MCF 10A (cell line): ENCODE data around the gene PRKAR1A. TPM values are rescaled to one million over a fixed set of nuclear protein-coding genes. Genes with fewer than 3 reads are reported as not detected.

Source experiments
- BruUV-seq: library from RNA; stranded (reverse); fragments of 400-500 nt; replicated peaks from 2 replicates; lab custom pipeline; 2021; lab: Mats Ljungman, UMichigan
- CTCF ChIA-PET: fragments of 300-600 bp; sonication (Branson Sonifier 250); formaldehyde crosslinking; extraction: SDS; loops from one replicate; lab custom pipeline; 2021; ENCODE audit warnings: antibody characterized with exemption, inconsistent platforms; lab: Yijun Ruan, JAX
- POLR2A ChIA-PET: fragments of 300-600, 350-650 bp; sonication (Branson Sonifier 250); formaldehyde crosslinking; extraction: SDS; loops from one replicate; lab custom pipeline; 2020; ENCODE audit warnings: antibody characterized with exemption, inconsistent platforms; lab: Yijun Ruan, JAX
- DNase-seq: peaks from one replicate; pipeline ENCODE4 v3.0.0-alpha.2; 2018; ENCODE audit not compliant: unreplicated experiment
- H3K27ac Mint-ChIP-seq: one replicate; pipeline ENCODE4 v1.8.0; 2022; ENCODE audit warnings: mild to moderate bottlenecking, low read depth, mixed read lengths; ENCODE audit not compliant: unreplicated experiment
- H3K27me3 Mint-ChIP-seq: one replicate; pipeline ENCODE4 v1.8.0; 2022; ENCODE audit warnings: mixed read lengths; ENCODE audit not compliant: insufficient read depth, unreplicated experiment
- H3K36me3 Mint-ChIP-seq: one replicate; pipeline ENCODE4 v1.8.0; 2022; ENCODE audit warnings: mild to moderate bottlenecking, moderate library complexity, mixed read lengths; ENCODE audit not compliant: insufficient read depth, unreplicated experiment
- H3K4me1 Mint-ChIP-seq: one replicate; pipeline ENCODE4 v1.8.0; 2022; ENCODE audit warnings: mixed read lengths; ENCODE audit not compliant: insufficient read depth, unreplicated experiment
- H3K4me3 Mint-ChIP-seq: one replicate; pipeline ENCODE4 v1.8.0; 2022; ENCODE audit warnings: mild to moderate bottlenecking, moderate library complexity, mixed read lengths; ENCODE audit not compliant: unreplicated experiment
- H3K9me3 Mint-ChIP-seq: one replicate; pipeline ENCODE4 v1.8.0; 2022; ENCODE audit warnings: mixed read lengths; ENCODE audit not compliant: unreplicated experiment
- CTCF ChIP-seq: fragments of 200-600 bp; IDR thresholded peaks from one replicate; pipeline ENCODE4 v1.8.0; 2022; ENCODE audit warnings: antibody characterized with exemption, mild to moderate bottlenecking; ENCODE audit not compliant: unreplicated experiment
- intact Hi-C: fragments of 100-400 bp; cut with micrococcal nuclease; formaldehyde crosslinking; loops from 2 replicates; pipeline ENCODE4 v1.14.1; 2022
- total RNA-seq: library from RNA; stranded (reverse); gene quantifications from 2 replicates; pipeline ENCODE4 v1.2.3, GENCODE V29; 2022

PRKAR1A gene
- total RNA-seq, 1 experiment from 2014 or later = 264 TPM

- no peaks in the 10 kb centered on the region for H3K9me3 Mint-ChIP-seq
- no peak for DNase-seq
- no TSS peak for BruUV-seq
- ChIA-PET CTCF (interaction anchor here (1.0 kb wide), 1 partner anchor 241 kb away, joined by 3 read pairs; no protein-coding TSS in a partner anchor), POLR2A (interaction anchor here (1.0 to 1.1 kb wide), 2 partner anchors 9 to 14 kb away, joined by 3 to 4 read pairs; no protein-coding TSS in a partner anchor)
- intact Hi-C loops = no loop called here
- TF ChIP-seq CTCF = no peak
- no peaks in the 10 kb centered on the region for H3K27me3 Mint-ChIP-seq
- H3K36me3 Mint-ChIP-seq = peaks cover 80% of the 10 kb centered on the region
- H3K27ac Mint-ChIP-seq = peak overlapping the region; percentile 2
- H3K4me3 Mint-ChIP-seq = no peak overlapping the region
- H3K4me1 Mint-ChIP-seq = peaks cover 14% of the 10 kb centered on the region
Measured at GRCh38 chr17:68519911-68520310, 7.7 kb downstream of the PRKAR1A start.

- H3K4me3 Mint-ChIP-seq = no peak overlapping the region
- no peak for TF ChIP-seq CTCF
- no peaks in the 10 kb centered on the region for H3K27me3 Mint-ChIP-seq
- H3K27ac Mint-ChIP-seq = no peak overlapping the region
- ChIA-PET CTCF (no interaction called here), POLR2A (interaction anchor here (0.7 to 0.9 kb wide), 2 partner anchors 9 to 275 kb away, joined by 3 read pairs; no protein-coding TSS in a partner anchor)
- DNase-seq = no peak
- intact Hi-C loops = no loop called here
- H3K9me3 Mint-ChIP-seq = no peaks in the 10 kb centered on the region
- no TSS peak for BruUV-seq
- H3K4me1 Mint-ChIP-seq = peaks cover 4% of the 10 kb centered on the region
- peaks cover 77% of the 10 kb centered on the region for H3K36me3 Mint-ChIP-seq
Measured at GRCh38 chr17:68522266-68522665, 10.0 kb downstream of the PRKAR1A start.

GRCh38 chr17:68526548-68526947 lies 14.3 kb downstream of the PRKAR1A start:
- TF ChIP-seq CTCF = no peak
- H3K27ac Mint-ChIP-seq = no peak overlapping the region
- no peak overlapping the region for H3K4me3 Mint-ChIP-seq
- H3K9me3 Mint-ChIP-seq = no peaks in the 10 kb centered on the region
- no peaks in the 10 kb centered on the region for H3K4me1 Mint-ChIP-seq
- ChIA-PET CTCF (interaction anchor here (1.1 kb wide), 1 partner anchor 16 kb away, joined by 3 read pairs; no protein-coding TSS in a partner anchor), POLR2A (interaction anchor here (1.0 to 1.8 kb wide), 4 partner anchors 11 to 171 kb away, joined by 3 to 10 read pairs (median 4); no protein-coding TSS in a partner anchor)
- BruUV-seq = no TSS peak
- intact Hi-C loops = no loop called here
- H3K36me3 Mint-ChIP-seq = peaks cover 92% of the 10 kb centered on the region
- no peak for DNase-seq
- H3K27me3 Mint-ChIP-seq = no peaks in the 10 kb centered on the region

- Mint-ChIP-seq H3K9me3 (no peaks in the 10 kb centered on the region), H3K4me3 (no peak overlapping the region), H3K27ac (no peak overlapping the region), H3K36me3 (peaks cover 92% of the 10 kb centered on the region), H3K27me3 (no peaks in the 10 kb centered on the region), H3K4me1 (no peaks in the 10 kb centered on the region)
- CTCF ChIA-PET = interaction anchor here (1.1 kb wide), 1 partner anchor 16 kb away, joined by 3 read pairs; no protein-coding TSS in a partner anchor
- intact Hi-C loops = no loop called here
- DNase-seq = no peak
- POLR2A ChIA-PET = no interaction called here
- no TSS peak for BruUV-seq
- TF ChIP-seq CTCF = no peak
Measured at GRCh38 chr17:68527314-68527713, 15.1 kb downstream of the PRKAR1A start.
